Stimulated activated CD8-positive, alpha-beta memory T cell treated with anti-CD3 and anti-CD28 coated beads, Interleukin-7, amount 100 ng/mL, for 1 hour (primary cell): Measurements from ENCODE around the gene CNTFR.

ENCODE experiments used
- DNase-seq, 2 donors: peaks; one replicate each; pipeline ENCODE4 v3.0.0-alpha.2; 2020; ENCODE audit warnings: low read depth in 2 of 2

The CNTFR gene

GRCh38 chr9:34590381-34591247 is 1.1 kb upstream of the CNTFR start:
- DNase-seq = no peak

- DNase-seq = no peak
Measured at GRCh38 chr9:34588671-34589635, 571 bp downstream of the CNTFR start.

- no peak for DNase-seq
Measured at GRCh38 chr9:34587271-34587670, 2.3 kb downstream of the CNTFR start.

DNA sequence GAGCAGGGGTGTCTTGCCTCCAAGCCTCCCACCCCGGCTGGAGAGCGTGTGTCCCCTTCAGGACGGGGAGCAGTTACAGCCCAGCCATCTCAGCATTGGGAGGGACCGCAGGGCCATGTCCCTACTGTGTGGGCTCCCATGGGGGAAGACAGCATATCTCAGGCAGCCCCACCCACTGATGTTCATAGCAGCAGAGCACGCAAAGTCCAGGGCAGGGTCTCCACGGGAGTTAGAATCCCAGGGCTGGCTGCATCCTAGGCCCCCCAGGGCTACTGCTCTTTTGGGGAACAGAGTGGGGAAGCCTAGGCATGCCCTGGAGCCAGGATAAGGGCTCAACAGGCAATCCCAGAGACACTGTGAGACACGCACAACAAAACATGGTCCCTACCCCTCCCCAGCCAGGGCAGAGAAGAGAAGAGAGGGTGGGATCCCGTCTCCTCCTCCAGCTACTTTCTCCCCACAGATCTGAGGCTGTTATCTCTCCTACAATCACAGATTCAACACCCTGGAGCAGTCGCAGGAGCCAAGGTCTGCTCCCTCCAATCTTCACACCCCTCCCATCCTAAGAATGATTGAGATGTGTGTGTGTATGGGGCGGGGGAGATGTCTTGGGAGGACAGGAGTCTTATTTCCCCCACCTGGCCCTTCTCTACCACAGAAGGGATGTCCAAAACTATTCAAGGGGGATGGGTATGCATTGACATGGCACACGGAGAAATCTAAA is 3.4 kb downstream of the CNTFR start:
- no peak for DNase-seq

GRCh38 chr9:34584970-34585369 is 4.6 kb downstream of the CNTFR start:
- DNase-seq = no peak

DNA sequence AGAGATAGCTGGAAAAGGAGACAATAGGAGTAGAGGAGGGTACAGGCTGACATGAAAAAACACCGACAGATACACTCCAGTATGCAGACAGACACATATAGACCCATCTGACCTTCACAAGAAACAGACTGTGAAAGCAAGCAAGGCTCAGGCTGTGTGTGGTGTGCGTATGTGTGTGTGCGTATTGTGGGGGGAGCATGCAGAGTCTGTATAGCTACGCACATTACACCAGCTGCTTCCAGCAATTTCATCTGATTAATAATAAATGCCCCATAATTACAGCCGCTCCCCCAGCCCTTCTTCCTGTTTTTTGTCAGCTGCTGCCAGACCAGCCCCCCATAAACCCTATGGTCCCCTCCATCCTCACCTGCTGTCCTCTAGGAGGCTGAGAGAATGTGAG is 6.7 kb downstream of the CNTFR start:
- DNase-seq = no peak

DNA sequence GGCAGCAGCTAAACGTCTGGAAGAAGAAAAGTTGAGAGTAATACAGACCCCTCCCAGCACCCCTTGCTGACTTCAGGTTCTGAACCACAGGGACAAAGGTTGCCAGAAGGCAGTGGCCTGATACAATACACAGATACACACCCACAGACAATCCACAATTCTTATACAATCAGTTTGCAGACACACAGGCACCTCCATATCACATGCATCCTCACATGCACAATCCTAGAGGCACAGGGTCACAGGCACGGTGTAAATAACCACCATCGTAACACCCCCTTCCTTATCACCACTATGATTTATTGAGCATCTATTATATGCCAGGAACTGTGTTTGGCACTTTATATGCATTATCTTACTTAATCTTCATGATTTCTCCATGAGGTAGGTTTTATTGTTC is 8.2 kb downstream of the CNTFR start:
- no peak for DNase-seq

DNA sequence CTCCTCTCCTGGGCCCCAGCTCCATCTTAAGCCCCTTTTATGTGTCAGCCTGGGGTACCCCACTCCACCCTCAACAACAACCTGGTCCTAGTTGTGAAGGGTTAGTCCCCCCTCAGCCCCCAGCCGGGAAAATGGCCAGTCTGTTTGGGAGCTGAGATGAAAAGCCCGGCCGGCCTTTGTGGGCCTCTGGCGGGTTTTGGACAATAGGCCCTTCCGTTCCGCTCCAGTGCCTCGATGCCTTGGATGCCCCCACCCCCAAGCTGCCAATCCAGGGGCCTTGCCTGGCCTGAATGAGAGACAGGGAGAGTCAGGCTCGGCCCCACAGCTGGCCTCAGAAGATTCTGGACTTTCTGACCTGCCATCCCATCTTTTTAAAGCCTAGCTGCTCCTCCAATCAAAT is 9.2 kb downstream of the CNTFR start:
- no peak for DNase-seq

DNA sequence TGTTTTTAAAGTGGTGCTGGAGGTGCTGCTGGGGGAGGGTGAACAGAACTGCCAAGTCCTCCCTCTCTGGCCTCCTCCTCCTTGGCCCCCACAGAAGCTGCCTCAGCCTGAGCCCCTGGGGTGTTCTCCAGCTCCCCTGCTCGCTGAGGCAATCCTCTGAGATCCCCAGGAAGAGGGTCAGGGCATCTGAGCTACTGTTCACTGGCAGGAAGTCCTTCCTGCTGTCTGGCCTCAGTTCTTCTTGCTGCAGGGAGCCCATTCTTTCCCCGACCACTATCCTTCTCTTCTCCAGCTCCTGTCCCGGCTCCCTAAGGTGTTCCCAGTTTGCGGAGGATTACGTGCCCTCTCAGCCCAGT is 9.7 kb downstream of the CNTFR start:
- no peak for DNase-seq

GRCh38 chr9:34579104-34579807 is 10.3 kb downstream of the CNTFR start:
- no peak for DNase-seq

DNA sequence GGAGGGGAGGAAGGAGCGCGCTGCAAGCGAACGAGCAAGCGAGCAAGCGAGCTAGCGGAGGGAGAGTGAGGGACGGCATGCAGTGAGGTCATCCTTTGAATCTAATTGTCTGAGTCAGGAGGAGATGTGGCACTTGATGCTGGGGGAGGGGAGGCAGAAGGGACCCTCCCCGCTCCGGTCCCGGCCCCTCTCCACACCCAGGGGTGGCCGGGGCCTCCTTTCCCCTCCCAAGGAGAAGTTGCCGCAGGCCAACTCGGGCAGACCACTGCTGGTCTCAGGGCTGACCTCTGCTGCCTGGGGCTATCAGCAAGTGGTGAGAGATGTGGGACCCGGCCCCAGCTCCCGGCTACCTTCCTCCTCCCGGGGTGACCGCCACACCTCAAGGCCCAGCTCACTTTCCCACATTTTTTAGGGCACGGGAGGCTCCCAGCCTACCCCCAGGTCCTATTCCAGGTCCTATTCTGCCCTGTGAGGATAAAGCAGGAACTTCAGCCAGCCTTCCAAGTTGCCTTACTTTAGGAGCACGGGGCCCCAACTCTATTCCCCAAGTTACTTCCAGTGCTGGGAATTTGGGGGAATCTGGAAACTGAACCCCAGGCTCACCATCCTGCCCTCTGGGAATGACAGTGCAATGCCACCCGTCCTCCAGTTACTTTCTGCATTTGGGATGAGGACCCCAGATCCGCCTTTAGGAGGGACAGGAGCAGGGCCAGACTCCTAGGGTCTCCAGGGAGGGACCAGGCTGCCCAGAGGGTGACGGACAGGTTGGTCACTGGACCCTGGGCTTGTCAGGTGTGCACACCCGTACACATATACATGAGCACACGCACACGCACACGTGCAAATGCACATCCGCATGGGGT is 11.1 kb downstream of the CNTFR start:
- DNase-seq = no peak

GRCh38 chr9:34577400-34578240 is 11.9 kb downstream of the CNTFR start:
- no peak for DNase-seq

- DNase-seq = no peak
Measured at GRCh38 chr9:34576597-34577399, 12.7 kb downstream of the CNTFR start.

- DNase-seq = no peak
Measured at GRCh38 chr9:34575862-34576596, 13.5 kb downstream of the CNTFR start.

- no peak for DNase-seq
Measured at GRCh38 chr9:34575241-34575640, 14.3 kb downstream of the CNTFR start.

DNA sequence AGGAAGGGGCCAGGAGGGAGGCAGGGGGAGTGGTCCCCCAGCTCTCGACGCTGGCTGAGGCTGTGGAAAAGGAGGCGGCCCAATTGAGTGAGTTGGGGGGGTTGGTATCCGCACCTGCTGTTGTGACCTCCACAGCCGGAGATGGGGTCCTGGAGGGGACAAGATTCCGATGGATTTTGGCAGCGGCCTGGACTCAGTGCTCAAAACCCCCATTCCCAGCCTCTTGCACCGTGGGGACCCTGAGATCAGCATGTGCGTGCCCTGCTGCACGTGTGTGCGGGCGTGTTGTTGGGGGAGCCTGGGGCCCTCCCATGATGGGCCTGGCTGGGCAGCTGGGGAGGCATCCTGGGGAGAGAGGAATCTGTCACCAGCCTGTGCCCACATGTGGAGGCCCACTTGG is 15.0 kb downstream of the CNTFR start:
- DNase-seq = no peak

DNA sequence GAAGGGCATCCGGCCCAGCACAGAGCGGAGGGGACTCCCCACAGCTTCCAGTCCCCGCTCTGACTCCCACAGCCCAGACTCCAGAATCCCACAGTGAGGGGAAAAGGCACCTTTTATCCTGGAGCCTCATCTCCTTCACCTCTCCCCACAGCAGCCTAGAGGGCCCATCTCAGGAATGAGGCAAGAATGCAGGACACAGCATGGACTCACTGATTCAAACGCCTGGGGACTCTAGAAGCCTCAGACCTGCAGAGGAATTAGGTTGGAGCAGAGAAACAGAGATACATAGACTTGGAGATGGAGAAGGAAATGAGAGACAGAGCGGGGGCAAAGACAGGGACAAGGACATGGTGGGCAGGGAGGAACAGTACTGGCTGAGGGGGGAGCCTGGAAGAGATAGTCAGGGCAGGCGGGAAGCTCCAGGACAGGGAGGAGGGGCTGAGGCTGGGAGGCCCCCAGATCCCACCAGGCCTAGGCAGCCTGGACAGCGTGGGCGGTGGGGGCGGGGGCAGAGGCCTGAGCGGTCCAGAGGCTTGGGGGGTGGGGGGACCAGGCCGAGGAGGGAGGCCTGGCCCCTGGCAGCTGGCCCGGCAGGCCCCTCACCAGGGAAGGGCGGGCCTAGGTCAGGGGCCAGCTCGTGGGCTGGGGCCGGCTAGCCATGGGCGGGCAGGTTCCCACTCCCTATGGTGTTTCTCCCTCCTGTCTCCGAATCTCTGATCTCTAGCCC is 15.8 kb downstream of the CNTFR start:
- no peak for DNase-seq
